ENCODE results near the gene ACBD4. TPM values are rescaled to one million over a fixed set of nuclear protein-coding genes. Genes with fewer than 3 reads are reported as not detected.

Gene ACBD4
- total and polyA plus RNA-seq, 4 donors: 7.8 to 15.7 (median 12.7) TPM

DNA sequence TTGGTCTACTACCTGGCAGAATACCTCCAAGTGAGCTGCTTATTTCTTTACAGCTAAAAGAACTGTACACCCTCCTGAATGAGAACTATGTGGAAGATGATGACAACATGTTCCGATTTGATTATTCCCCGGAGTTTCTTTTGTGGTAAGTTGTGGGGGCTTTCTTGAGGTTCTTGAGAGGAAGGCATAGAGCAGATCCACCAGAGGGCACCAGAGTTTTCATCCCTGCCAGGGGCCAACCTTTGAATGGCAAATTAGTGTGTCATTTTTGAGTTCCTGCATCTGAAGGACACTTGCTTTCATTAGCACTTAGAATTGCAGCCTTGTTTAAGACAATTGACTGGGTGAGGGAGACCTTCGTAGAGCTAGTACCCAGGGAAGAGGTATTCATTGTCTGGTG lies 39.3 kb upstream of the ACBD4 start:
- Histone ChIP-seq H3K4me3 (no peak overlapping the region), H3K9me3 (ENCODE audit: control insufficient read depth in 4 of 4, insufficient read depth in 3 of 4, low read length in 3 of 4) (no peaks in the 10 kb centered on the region), H3K36me3 (ENCODE audit: control insufficient read depth in 4 of 4, insufficient read depth in 4 of 4, low read length in 4 of 4) (peaks cover 14 to 53% (median 44%) of the 10 kb centered on the region in 4 donors), H3K27me3 (ENCODE audit: control insufficient read depth in 3 of 3, insufficient read depth in 3 of 3, low read length in 2 of 3) (no peaks in the 10 kb centered on the region), H3K27ac (ENCODE audit: low read depth in 1 of 2, low read length in 1 of 2) (no peak overlapping the region), H3K4me1 (ENCODE audit: control insufficient read depth in 5 of 5, insufficient read depth in 5 of 5, low read length in 5 of 5) (peaks cover 0 to 7% (median 5%) of the 10 kb centered on the region in 5 donors), H3K9ac (ENCODE audit: insufficient read depth in 1 of 2, low read length in 2 of 2) (no peak overlapping the region)
- 78 to 80% methylated on average over 3 of the region's 3 CpGs for WGBS, 2 donors
- TF ChIP-seq, protein P1, sequence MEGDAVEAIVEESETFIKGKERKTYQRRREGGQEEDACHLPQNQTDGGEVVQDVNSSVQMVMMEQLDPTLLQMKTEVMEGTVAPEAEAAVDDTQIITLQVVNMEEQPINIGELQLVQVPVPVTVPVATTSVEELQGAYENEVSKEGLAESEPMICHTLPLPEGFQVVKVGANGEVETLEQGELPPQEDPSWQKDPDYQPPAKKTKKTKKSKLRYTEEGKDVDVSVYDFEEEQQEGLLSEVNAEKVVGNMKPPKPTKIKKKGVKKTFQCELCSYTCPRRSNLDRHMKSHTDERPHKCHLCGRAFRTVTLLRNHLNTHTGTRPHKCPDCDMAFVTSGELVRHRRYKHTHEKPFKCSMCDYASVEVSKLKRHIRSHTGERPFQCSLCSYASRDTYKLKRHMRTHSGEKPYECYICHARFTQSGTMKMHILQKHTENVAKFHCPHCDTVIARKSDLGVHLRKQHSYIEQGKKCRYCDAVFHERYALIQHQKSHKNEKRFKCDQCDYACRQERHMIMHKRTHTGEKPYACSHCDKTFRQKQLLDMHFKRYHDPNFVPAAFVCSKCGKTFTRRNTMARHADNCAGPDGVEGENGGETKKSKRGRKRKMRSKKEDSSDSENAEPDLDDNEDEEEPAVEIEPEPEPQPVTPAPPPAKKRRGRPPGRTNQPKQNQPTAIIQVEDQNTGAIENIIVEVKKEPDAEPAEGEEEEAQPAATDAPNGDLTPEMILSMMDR (IDR thresholded peaks at IDR 0.05; ENCODE audit: control extremely low read depth, extremely low read depth): peak; percentile 0
- ATAC-seq (ENCODE audit: insufficient read depth, low FRiP score) (no peak), DNase-seq (no peak)

DNA sequence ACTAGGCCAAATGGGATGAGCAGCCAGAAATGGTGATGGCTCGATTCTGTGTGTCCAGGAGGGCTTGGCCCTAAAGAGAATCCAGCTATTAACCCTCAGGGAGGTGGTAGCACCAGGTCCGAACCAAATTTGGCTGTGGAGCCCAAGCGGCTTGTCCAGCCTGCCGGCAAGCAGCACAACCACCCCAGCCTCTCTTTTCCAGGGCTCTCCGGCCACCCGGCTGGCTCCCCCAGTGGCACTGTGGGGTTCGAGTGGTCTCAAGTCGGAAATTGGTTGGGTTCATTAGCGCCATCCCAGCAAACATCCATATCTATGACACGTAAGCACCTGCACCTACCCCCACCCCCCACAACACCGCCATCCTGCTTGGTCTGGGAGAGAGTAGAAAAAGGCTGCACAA lies 38.6 kb upstream of the ACBD4 start:
- no peaks in the 10 kb centered on the region for H3K27me3 ChIP-seq (ENCODE audit: control insufficient read depth in 3 of 3, insufficient read depth in 3 of 3, low read length in 2 of 3)
- peaks cover 0 to 7% (median 5%) of the 10 kb centered on the region in 5 donors for H3K4me1 ChIP-seq (ENCODE audit: control insufficient read depth in 5 of 5, insufficient read depth in 5 of 5, low read length in 5 of 5)
- WGBS, 2 donors: 95 to 96% methylated on average over 11 of the region's 11 CpGs
- no peaks in the 10 kb centered on the region for H3K9me3 ChIP-seq (ENCODE audit: control insufficient read depth in 4 of 4, insufficient read depth in 3 of 4, low read length in 3 of 4)
- ATAC-seq (ENCODE audit: insufficient read depth, low FRiP score) (no peak), DNase-seq (no peak)
- H3K27ac ChIP-seq (ENCODE audit: low read depth in 1 of 2, low read length in 1 of 2): no peak overlapping the region
- H3K9ac ChIP-seq (ENCODE audit: insufficient read depth in 1 of 2, low read length in 2 of 2): no peak overlapping the region
- H3K36me3 ChIP-seq (ENCODE audit: control insufficient read depth in 4 of 4, insufficient read depth in 4 of 4, low read length in 4 of 4): peaks cover 14 to 53% (median 42%) of the 10 kb centered on the region in 4 donors
- TF ChIP-seq, protein P1 (IDR thresholded peaks at IDR 0.05; ENCODE audit: control extremely low read depth, extremely low read depth): no peak
- H3K4me3 ChIP-seq: no peak overlapping the region

DNA sequence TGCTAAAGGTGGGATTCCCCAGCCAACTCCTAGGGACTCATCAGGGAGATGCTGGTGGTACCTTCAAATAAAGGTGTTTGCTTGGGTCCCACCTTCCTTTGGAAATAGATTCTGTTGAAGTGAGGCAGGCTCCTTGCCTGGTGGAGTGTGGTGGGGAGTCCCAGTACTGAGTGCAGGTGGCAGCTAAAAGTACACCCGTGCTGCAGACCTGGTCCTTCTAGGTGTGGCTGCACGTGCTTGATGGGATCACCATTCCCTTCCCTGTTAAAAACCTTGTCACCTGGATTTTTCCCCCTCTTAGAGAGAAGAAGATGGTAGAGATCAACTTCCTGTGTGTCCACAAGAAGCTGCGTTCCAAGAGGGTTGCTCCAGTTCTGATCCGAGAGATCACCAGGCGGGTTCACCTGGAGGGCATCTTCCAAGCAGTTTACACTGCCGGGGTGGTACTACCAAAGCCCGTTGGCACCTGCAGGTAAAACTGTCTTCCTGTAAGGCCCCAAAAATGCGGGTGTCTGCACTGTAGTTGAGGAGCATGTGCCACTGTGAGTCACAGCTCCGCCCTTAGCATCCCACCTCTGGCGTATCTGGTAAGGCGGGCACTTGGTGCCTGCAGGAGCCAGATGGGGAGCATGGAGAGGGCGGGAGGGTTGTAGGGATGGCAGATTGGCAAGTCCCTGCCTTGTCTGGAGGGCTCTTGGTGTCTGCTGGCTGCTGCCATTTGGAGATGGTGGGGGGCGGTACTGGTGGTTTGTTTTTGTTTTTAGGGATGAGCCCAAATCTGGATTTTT lies 37.2 kb upstream of the ACBD4 start:
- H3K27me3 ChIP-seq (ENCODE audit: control insufficient read depth in 3 of 3, insufficient read depth in 3 of 3, low read length in 2 of 3): no peaks in the 10 kb centered on the region
- H3K4me3 ChIP-seq: no peak overlapping the region
- DNase-seq (no peak), ATAC-seq (ENCODE audit: insufficient read depth, low FRiP score) (no peak)
- H3K4me1 ChIP-seq (ENCODE audit: control insufficient read depth in 5 of 5, insufficient read depth in 5 of 5, low read length in 5 of 5): peaks cover 0 to 7% (median 3%) of the 10 kb centered on the region in 5 donors
- H3K9me3 ChIP-seq (ENCODE audit: control insufficient read depth in 4 of 4, insufficient read depth in 3 of 4, low read length in 3 of 4): no peaks in the 10 kb centered on the region
- 90 to 94% methylated on average over 13 of the region's 13 CpGs for WGBS, 2 donors
- TF ChIP-seq, protein P1 (IDR thresholded peaks at IDR 0.05; ENCODE audit: control extremely low read depth, extremely low read depth): no peak
- H3K27ac ChIP-seq (ENCODE audit: low read depth in 1 of 2, low read length in 1 of 2): no peak overlapping the region
- no peak overlapping the region for H3K9ac ChIP-seq (ENCODE audit: insufficient read depth in 1 of 2, low read length in 2 of 2)
- H3K36me3 ChIP-seq (ENCODE audit: control insufficient read depth in 4 of 4, insufficient read depth in 4 of 4, low read length in 4 of 4): peaks cover 14 to 59% (median 49%) of the 10 kb centered on the region in 4 donors

All from lung (tissue), 12 donors.